Stimulated activated naive CD8-positive, alpha-beta T cell treated with anti-CD3 and anti-CD28 coated beads, Interleukin-15, amount 100 ng/mL, for 72 hours (primary cell): Measurements from ENCODE around the gene ATXN7L3.
"Not testable (repeated sequence)": the region's sequence is repeated elsewhere in the genome, so short reads cannot be mapped to it uniquely, and the experiment has no call there.

Experiments
- ATAC-seq: fragments of 150-1000 bp; cut with Tn5 transposase; 2 replicates; pipeline ENCODE4 v1.10.0; 2021; ENCODE audit warnings: mild to moderate bottlenecking, moderate library complexity
- DNase-seq, 2 donors: peaks; one replicate each; pipeline ENCODE4 v3.0.0; 2021 to 2022
- H3K27ac Mint-ChIP-seq, 2 donors: one replicate each; pipeline ENCODE4 v1.8.0; 2022; ENCODE audit warnings: mild to moderate bottlenecking in 2 of 2, mixed read lengths in 2 of 2, moderate library complexity in 2 of 2
- H3K27me3 Mint-ChIP-seq: one replicate; pipeline ENCODE4 v1.8.0; 2022; ENCODE audit warnings: mixed read lengths
- H3K4me1 Mint-ChIP-seq: one replicate; pipeline ENCODE4 v1.8.0; 2022; ENCODE audit warnings: mild to moderate bottlenecking, mixed read lengths
- H3K4me3 Mint-ChIP-seq, 2 donors: one replicate each; pipeline ENCODE4 v1.8.0; 2022; ENCODE audit warnings: mild to moderate bottlenecking in 2 of 2, mixed read lengths in 2 of 2, moderate library complexity in 1 of 2
- H3K9me3 Mint-ChIP-seq, 2 donors: one replicate each; pipeline ENCODE4 v1.8.0; 2022; ENCODE audit warnings: mixed read lengths in 2 of 2

ATXN7L3 gene

DNA sequence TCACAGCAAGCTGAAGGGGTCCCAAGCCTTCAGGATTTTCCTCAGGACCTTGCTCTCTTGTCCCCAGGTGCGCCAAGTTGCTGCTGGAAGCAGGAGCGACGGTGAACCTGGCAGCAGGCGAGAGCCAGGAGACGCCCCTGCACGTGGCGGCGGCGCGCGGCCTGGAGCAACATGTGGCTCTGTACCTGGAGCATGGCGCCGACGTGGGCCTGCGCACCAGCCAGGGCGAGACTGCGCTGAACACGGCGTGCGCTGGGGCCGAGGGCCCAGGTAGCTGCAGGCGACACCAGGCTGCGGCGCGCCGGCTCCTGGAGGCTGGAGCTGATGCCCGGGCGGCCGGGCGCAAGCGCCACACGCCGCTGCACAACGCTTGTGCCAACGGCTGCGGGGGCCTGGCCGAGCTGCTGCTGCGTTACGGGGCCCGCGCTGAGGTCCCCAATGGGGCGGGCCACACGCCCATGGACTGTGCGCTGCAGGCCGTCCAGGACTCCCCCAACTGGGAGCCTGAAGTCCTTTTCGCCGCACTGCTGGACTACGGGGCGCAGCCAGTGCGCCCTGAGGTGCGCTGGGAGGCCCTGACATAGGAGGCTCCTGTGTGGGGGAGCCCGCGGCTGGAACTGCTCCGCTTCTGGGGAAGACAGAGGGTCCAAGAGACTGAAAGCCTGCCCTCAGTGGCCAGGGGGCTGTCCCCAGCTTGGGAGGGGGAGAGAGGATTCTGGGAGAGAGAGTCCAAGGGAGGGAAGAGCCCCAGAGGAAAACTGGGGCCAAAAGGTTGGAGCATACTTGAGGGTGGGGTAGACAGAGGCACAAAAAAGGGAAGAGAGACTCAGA, 22.8 kb downstream of the ATXN7L3 start:
- ATAC-seq = peak; percentile 35
- DNase-seq = no peak
- Mint-ChIP-seq H3K4me3 (no peak overlapping the region), H3K27me3 (no peaks in the 10 kb centered on the region), H3K4me1 (peaks cover 5% of the 10 kb centered on the region), H3K27ac (peak overlapping the region in 1 of 2 donors; percentile 92), H3K9me3 (no peaks in the 10 kb centered on the region)

- no peak for DNase-seq
- no peaks in the 10 kb centered on the region for H3K9me3 Mint-ChIP-seq
Observed at GRCh38 chr17:44176257-44176656, 23.4 kb downstream of the ATXN7L3 start.

DNA sequence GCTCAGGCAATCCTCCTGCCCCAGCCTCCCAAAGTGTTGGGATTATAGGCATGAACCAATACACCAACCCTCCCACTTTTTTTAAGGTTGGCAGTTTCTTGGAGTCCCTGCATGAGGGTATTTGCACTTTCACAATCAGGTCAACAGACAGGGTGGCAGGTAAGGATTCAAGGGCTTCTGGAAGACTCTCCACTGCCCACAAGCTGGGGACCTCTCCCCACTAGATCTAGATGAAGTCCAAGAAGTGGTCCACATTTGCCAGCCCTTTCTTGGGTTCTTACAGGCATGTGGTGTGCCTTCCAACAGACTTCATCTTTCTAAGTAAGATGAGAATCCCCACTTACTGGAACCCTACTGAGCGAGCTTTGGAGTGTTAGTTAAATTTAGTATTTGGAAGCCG, 25.3 kb downstream of the ATXN7L3 start:
- H3K27ac Mint-ChIP-seq = no peak overlapping the region
- H3K4me3 Mint-ChIP-seq = no peak overlapping the region

More at GRCh38 chr17:44176257-44176656, 23.4 kb downstream of the ATXN7L3 start:
- Mint-ChIP-seq H3K27me3 (no peaks in the 10 kb centered on the region), H3K27ac (no peak overlapping the region), H3K4me3 (no peak overlapping the region), H3K4me1 (peaks cover 5% of the 10 kb centered on the region)
- ATAC-seq = peak; percentile 23

DNA sequence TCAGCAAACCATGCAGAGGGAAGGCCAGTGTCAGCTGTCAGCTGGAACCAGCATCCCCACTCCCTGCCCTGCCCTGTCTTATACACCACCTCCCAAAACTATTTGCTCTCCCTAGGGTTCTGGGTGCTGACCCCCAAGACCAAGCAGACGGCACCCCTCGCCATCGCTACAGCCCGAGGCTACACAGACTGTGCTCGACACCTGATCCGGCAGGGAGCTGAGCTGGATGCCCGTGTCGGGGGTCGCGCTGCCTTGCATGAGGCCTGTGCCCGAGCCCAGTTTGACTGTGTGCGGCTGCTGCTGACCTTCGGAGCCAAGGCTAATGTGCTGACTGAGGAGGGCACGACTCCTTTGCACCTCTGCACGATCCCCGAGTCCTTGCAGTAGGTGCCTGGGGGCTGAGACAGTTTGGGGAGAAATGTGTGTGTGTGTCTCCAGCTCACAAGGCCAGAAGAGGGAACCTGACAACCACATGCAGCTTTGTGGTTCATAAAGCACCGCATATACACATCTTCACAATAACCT, 27.7 kb downstream of the ATXN7L3 start:
- no peak overlapping the region for H3K27ac Mint-ChIP-seq
- DNase-seq = no peak
- H3K9me3 Mint-ChIP-seq = no peaks in the 10 kb centered on the region
- H3K27me3 Mint-ChIP-seq = no peaks in the 10 kb centered on the region
- no peak overlapping the region for H3K4me3 Mint-ChIP-seq
- H3K4me1 Mint-ChIP-seq = peaks cover 14% of the 10 kb centered on the region
- ATAC-seq = no peak

More for the DNA sequence above, 25.3 kb downstream of the ATXN7L3 start:
- H3K27me3 Mint-ChIP-seq = no peaks in the 10 kb centered on the region
- peaks cover 5% of the 10 kb centered on the region for H3K4me1 Mint-ChIP-seq
- DNase-seq = no peak
- no peak for ATAC-seq
- H3K9me3 Mint-ChIP-seq = no peaks in the 10 kb centered on the region

GRCh38 chr17:44170499-44171201, 29.0 kb downstream of the ATXN7L3 start, which contains the start of gene ASB16:
Gene ASB16, plus strand, starts transcription at chr17:44170704. Its CDS starts 86 bp downstream, at chr17:44170790.
- no peak for DNase-seq
- Mint-ChIP-seq H3K27ac (peak within 1 kb of the TSS in 1 of 2 donors; percentile 83), H3K27me3 (no peaks in the 10 kb centered on the region), H3K4me3 (no peak within 1 kb of the TSS), H3K9me3 (no peaks in the 10 kb centered on the region), H3K4me1 (peaks cover 14% of the 10 kb centered on the region)
- peak; percentile 12 for ATAC-seq

- Mint-ChIP-seq H3K9me3 (no peaks in the 10 kb centered on the region), H3K4me3 (no peak overlapping the region), H3K4me1 (peaks cover 14% of the 10 kb centered on the region), H3K27me3 (no peaks in the 10 kb centered on the region), H3K27ac (no peak overlapping the region)
- DNase-seq = no peak
- no peak for ATAC-seq
Observed at GRCh38 chr17:44170135-44170498, 29.6 kb downstream of the ATXN7L3 start.

- Mint-ChIP-seq H3K27ac (peak overlapping the region in 1 of 2 donors; percentile 44), H3K4me1 (peaks cover 14% of the 10 kb centered on the region), H3K4me3 (no peak overlapping the region), H3K9me3 (no peaks in the 10 kb centered on the region), H3K27me3 (no peaks in the 10 kb centered on the region)
- DNase-seq = no peak
- ATAC-seq = no peak
Observed at GRCh38 chr17:44167181-44167861, 32.4 kb downstream of the ATXN7L3 start.

DNA sequence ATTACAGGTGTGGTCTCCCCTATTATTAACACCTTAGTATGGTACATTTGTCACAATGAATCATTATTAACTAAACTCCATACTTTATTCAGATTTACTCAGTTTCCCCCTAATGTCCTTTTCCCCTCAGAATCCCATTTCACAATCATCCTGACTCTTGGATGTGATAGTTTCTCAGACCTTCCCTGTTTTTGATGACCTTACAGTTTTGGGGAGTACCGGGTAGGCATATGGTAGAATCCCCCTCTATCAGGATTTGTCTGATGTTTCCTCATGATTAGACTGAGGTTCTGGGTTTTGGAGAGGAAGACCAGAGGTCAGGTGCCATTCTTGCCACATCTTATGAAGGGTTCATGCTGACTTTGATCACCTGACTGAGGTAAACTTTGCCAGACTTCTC, 35.2 kb downstream of the ATXN7L3 start:
- H3K27ac Mint-ChIP-seq = no peak overlapping the region
- H3K9me3 Mint-ChIP-seq = no peaks in the 10 kb centered on the region
- no peak overlapping the region for H3K4me3 Mint-ChIP-seq
- ATAC-seq (no peak), DNase-seq (no peak)
- no peaks in the 10 kb centered on the region for H3K27me3 Mint-ChIP-seq
- peaks cover 14% of the 10 kb centered on the region for H3K4me1 Mint-ChIP-seq

DNA sequence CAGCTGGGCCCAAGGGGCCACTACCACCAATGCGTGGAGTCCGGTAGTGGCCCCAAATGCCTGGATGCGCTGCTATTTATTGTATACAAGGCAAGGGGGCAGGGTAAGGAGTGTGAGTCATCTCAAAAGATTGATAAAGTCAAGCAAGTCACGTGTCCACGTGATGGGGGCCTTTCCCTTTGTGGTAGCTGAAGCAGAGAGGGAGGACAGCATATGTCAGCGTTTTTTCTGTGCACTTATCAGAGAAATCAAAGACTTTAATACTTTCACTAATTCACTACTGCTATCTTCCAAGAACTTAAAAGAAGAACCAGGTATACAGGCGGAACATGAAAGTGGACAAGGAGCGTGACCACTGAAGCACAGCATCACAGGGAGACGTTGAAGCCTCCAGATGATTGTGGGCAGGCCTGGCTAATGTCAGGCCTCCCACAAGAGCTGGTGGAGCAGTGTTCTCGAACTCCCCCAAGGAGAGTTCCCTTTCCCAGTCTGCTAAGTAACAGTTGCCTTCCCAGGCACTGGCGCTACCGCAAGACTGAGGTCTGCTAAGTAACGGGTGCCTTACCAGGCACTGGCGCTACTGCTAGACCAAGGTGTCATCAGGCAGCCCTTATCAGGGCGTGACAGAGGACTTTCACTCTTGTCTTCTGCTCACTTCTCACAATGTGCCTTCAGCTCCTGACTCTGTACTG, 40.0 kb downstream of the ATXN7L3 start:
- DNase-seq (no peak), ATAC-seq (no peak)
- Mint-ChIP-seq H3K4me1 (no peaks in the 10 kb centered on the region), H3K27me3 (no peaks in the 10 kb centered on the region), H3K9me3 (no peaks in the 10 kb centered on the region), H3K4me3 (no peak overlapping the region), H3K27ac (no peak overlapping the region)

DNA sequence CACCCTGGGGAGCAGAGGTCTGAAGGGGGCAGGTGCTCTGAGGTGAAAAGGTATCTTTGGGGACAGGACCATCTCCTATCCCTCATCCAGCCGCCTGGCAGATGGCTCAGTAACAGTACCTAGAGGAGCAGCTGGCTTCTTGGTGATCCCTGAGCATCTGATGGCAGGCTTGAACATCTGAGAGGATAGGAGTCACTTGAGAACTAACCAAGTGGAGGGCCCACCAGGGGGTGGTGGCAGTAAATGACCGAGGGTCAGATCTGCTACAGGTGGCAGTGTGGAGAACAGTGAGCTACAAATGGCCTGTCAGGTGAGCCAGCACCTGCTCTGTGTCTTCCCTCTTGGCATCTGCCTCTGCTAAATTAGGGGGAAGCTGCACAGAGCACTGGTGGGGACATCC, 44.2 kb downstream of the ATXN7L3 start:
- DNase-seq (no peak), ATAC-seq (no peak)
- Mint-ChIP-seq H3K9me3 (no peaks in the 10 kb centered on the region), H3K4me1 (no peaks in the 10 kb centered on the region), H3K27me3 (no peaks in the 10 kb centered on the region), H3K4me3 (no peak overlapping the region), H3K27ac (no peak overlapping the region)

- H3K4me3 Mint-ChIP-seq = no peak overlapping the region
- ATAC-seq (no peak), DNase-seq (no peak)
- peak overlapping the region in 1 of 2 donors; percentile 27 for H3K27ac Mint-ChIP-seq
- peaks cover 6% of the 10 kb centered on the region for H3K4me1 Mint-ChIP-seq
- H3K9me3 Mint-ChIP-seq = no peaks in the 10 kb centered on the region
- no peaks in the 10 kb centered on the region for H3K27me3 Mint-ChIP-seq
Observed at GRCh38 chr17:44152875-44153274, 46.8 kb downstream of the ATXN7L3 start.

GRCh38 chr17:44149750-44150329, 49.8 kb downstream of the ATXN7L3 start:
- ATAC-seq = no peak
- peak overlapping the region in 1 of 2 donors; percentile 15 for H3K27ac Mint-ChIP-seq
- no peaks in the 10 kb centered on the region for H3K27me3 Mint-ChIP-seq
- H3K9me3 Mint-ChIP-seq = no peaks in the 10 kb centered on the region
- no peak overlapping the region for H3K4me3 Mint-ChIP-seq
- peaks cover 6% of the 10 kb centered on the region for H3K4me1 Mint-ChIP-seq
- DNase-seq = no peak

GRCh38 chr17:44149066-44149465, 50.6 kb downstream of the ATXN7L3 start:
- not testable (repeated sequence) for DNase-seq

DNA sequence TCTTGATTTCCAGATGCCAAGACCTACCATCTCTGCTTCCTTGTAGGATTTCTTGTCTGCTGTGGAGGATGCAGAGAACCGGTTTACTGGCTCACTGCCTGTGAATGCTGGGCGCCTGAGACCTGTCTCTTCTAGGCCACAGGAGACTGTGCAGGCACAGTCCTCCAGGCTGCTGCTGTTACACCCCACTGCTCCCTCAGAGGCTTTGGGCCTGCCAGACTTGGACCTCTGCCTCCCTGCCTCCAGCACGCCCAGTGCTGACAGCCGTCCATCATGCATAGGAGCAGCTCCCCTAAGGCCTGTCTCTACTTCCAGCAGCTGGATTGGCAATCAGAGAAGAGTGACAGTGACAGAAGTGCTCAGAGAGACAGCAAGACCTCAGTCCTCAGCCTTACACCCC, 51.9 kb downstream of the ATXN7L3 start:
- H3K9me3 Mint-ChIP-seq = no peaks in the 10 kb centered on the region
- H3K4me3 Mint-ChIP-seq = no peak overlapping the region
- no peak overlapping the region for H3K27ac Mint-ChIP-seq
- H3K4me1 Mint-ChIP-seq = peaks cover 6% of the 10 kb centered on the region
- no peaks in the 10 kb centered on the region for H3K27me3 Mint-ChIP-seq
- DNase-seq (no peak), ATAC-seq (no peak)

More at GRCh38 chr17:44149066-44149465, 50.6 kb downstream of the ATXN7L3 start:
- not testable (repeated sequence) for H3K4me1 Mint-ChIP-seq, ATAC-seq, H3K4me3 Mint-ChIP-seq, H3K27ac Mint-ChIP-seq, H3K9me3 Mint-ChIP-seq, H3K27me3 Mint-ChIP-seq
